ENCODE measurements around the gene CPSF6. TPM values are rescaled to one million over a fixed set of nuclear protein-coding genes. Genes with fewer than 3 reads are reported as not detected.

CPSF6 gene
- polyA plus RNA-seq, 1 donor (not counting 4 experiments of a cell fraction or from before 2014, with no cell fraction given): 59.5 TPM

DNA sequence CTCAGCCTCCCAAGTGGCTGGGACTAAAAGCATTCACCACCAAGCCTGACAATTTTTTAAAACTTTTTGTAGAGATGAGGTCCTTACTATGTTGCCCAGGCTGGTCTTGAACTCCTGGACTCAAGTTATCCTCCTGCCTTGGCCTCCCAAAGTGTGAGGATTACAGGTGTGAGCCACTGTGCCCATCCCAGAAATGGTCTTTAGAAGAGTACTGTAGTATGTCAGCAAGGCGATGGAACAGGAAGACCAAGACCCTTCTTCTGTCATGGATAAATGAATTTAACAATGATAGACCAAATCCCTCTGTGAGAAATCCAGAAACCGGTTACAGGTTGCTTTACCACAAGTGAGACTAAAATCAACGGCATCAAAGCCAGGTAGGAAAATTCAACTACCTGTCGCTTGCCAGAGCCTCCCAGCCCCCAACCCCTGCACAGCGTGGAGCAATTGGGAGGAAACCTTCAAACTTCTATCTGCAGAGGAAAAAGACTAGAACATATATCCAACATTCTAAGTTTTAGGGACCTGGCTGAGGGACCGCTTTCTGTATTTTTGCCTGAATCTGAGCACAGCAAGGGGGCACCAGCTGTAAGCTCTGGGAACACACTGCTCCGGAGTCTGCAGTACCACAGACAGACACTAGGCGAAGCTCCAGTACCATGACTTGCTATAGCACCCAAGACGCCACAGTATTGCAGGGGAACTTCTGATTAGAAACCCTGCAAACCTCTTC, 51.3 kb downstream of the CPSF6 start:
- FAIRE-seq: peak; percentile 73
- Histone ChIP-seq H3K4me1 (ENCODE audit: control insufficient read depth, extremely low read depth, insufficient read depth, low read length) (no peaks in the 10 kb centered on the region), H3K4me2 (ENCODE audit: control insufficient read depth, extremely low read depth, insufficient read depth, low read depth, low read length) (no peak overlapping the region), H3K36me3 (ENCODE audit: control insufficient read depth in 2 of 2, extremely low read depth in 1 of 2, insufficient read depth in 2 of 2, low read length in 2 of 2) (no peaks in the 10 kb centered on the region), H3K4me3 (ENCODE audit: control insufficient read depth in 2 of 3, extremely low read depth in 1 of 3, insufficient read depth in 2 of 3, low read depth in 1 of 3, low read length in 3 of 3) (no peak overlapping the region), H3K9me3 (ENCODE audit: control insufficient read depth, low read depth, low read length) (no peaks in the 10 kb centered on the region), H3K9me1 (ENCODE audit: control insufficient read depth, extremely low read depth, insufficient read depth, low read length) (no peaks in the 10 kb centered on the region), H3K9ac (ENCODE audit: control insufficient read depth, extremely low read depth, insufficient read depth, low read length) (no peak overlapping the region), H3K79me2 (ENCODE audit: control insufficient read depth, insufficient read depth, low read length) (no peaks in the 10 kb centered on the region), H3K27me3 (ENCODE audit: control insufficient read depth, extremely low read depth, insufficient read depth, low read length) (no peaks in the 10 kb centered on the region), H3K27ac (ENCODE audit: control insufficient read depth, insufficient read depth, low read length) (no peak overlapping the region), H2AFZ (ENCODE audit: control insufficient read depth, low read length) (no peak overlapping the region), H4K20me1 (ENCODE audit: control insufficient read depth, extremely low read depth, insufficient read depth, low read length) (no peaks in the 10 kb centered on the region)
- dilution Hi-C loops (cut with MboI; ENCODE audit: extremely low pct_ligation_motif_present, low sequenced_read_pairs): no loop called here
- peak; percentile 95 to 99 (median 96) for TF ChIP-seq CTCF (optimal IDR thresholded peaks at IDR 0.05 in 1 of 3, IDR thresholded peaks at IDR 0.05 in 1 of 3, conservative IDR thresholded peaks at IDR 0.05 in 1 of 3; ENCODE audit: extremely low read depth in 1 of 3, insufficient read depth in 2 of 3, low read length in 3 of 3)
- TF ChIP-seq EZH2 (IDR thresholded peaks at IDR 0.05; ENCODE audit: low read length): no peak
- DNase-seq (ENCODE audit: low read depth, low spot score): peak; percentile 72

GRCh38 chr12:69291278-69291593, 51.9 kb downstream of the CPSF6 start:
- no peaks in the 10 kb centered on the region for H3K36me3 ChIP-seq (ENCODE audit: control insufficient read depth in 2 of 2, extremely low read depth in 1 of 2, insufficient read depth in 2 of 2, low read length in 2 of 2)
- no peak overlapping the region for H3K4me2 ChIP-seq (ENCODE audit: control insufficient read depth, extremely low read depth, insufficient read depth, low read depth, low read length)
- no peaks in the 10 kb centered on the region for H3K4me1 ChIP-seq (ENCODE audit: control insufficient read depth, extremely low read depth, insufficient read depth, low read length)
- H2AFZ ChIP-seq (ENCODE audit: control insufficient read depth, low read length): no peak overlapping the region
- no peaks in the 10 kb centered on the region for H3K9me3 ChIP-seq (ENCODE audit: control insufficient read depth, low read depth, low read length)
- no peaks in the 10 kb centered on the region for H3K27me3 ChIP-seq (ENCODE audit: control insufficient read depth, extremely low read depth, insufficient read depth, low read length)
- no peak for DNase-seq (ENCODE audit: low read depth, low spot score)
- no peak overlapping the region for H3K27ac ChIP-seq (ENCODE audit: control insufficient read depth, insufficient read depth, low read length)
- FAIRE-seq: no peak
- H4K20me1 ChIP-seq (ENCODE audit: control insufficient read depth, extremely low read depth, insufficient read depth, low read length): no peaks in the 10 kb centered on the region
- dilution Hi-C loops (cut with MboI; ENCODE audit: extremely low pct_ligation_motif_present, low sequenced_read_pairs): no loop called here
- no peak overlapping the region for H3K9ac ChIP-seq (ENCODE audit: control insufficient read depth, extremely low read depth, insufficient read depth, low read length)
- H3K9me1 ChIP-seq (ENCODE audit: control insufficient read depth, extremely low read depth, insufficient read depth, low read length): no peaks in the 10 kb centered on the region
- H3K4me3 ChIP-seq (ENCODE audit: control insufficient read depth in 2 of 3, extremely low read depth in 1 of 3, insufficient read depth in 2 of 3, low read depth in 1 of 3, low read length in 3 of 3): no peak overlapping the region
- TF ChIP-seq CTCF (optimal IDR thresholded peaks at IDR 0.05 in 1 of 3, IDR thresholded peaks at IDR 0.05 in 1 of 3, conservative IDR thresholded peaks at IDR 0.05 in 1 of 3; ENCODE audit: extremely low read depth in 1 of 3, insufficient read depth in 2 of 3, low read length in 3 of 3) (no peak), EZH2 (IDR thresholded peaks at IDR 0.05; ENCODE audit: low read length) (no peak)
- H3K79me2 ChIP-seq (ENCODE audit: control insufficient read depth, insufficient read depth, low read length): no peaks in the 10 kb centered on the region

Measured in keratinocyte (primary cell).